Mucosa of gallbladder (tissue), 1 donor: ENCODE results near the gene SLC12A1. TPM values are rescaled to one million over a fixed set of nuclear protein-coding genes. Genes with fewer than 3 reads are reported as not detected.

Experiments
- DNase-seq: peaks from one replicate; pipeline ENCODE4 v3.0.0-alpha.2; 2020; ENCODE audit warnings: low spot score
- total RNA-seq: library from RNA; stranded (reverse); gene quantifications from one replicate; pipeline ENCODE4 v1.2.1, GENCODE V29; 2021
- donor health status: DM: no; HTN: no; CAD: no.

Gene SLC12A1
- not detected for total RNA-seq

DNA sequence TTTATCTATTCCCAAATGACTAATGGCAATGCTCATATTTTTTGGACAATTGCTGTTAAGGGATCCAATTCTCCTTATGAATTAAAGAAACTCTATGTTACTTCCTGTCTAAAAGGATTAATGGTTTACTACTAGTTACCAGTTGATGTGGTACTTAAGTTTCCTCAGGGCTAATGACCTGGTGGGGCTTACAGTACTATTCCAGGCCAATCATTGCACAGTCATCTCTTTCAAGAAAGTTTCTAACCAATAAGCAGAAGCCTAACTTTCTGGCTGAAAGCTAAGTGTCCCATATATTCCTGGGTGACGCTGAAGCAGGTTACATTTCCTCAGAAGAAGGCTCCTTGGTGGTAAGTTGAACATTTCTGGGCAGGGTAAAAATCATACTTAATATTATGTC lies at the start of gene SLC12A1:
Gene SLC12A1 (plus strand): TSS at position 322 of the 400 bp plus-strand sequence. CDS start 1,418 bp downstream, outside the sequence.
- no peak for DNase-seq

DNA sequence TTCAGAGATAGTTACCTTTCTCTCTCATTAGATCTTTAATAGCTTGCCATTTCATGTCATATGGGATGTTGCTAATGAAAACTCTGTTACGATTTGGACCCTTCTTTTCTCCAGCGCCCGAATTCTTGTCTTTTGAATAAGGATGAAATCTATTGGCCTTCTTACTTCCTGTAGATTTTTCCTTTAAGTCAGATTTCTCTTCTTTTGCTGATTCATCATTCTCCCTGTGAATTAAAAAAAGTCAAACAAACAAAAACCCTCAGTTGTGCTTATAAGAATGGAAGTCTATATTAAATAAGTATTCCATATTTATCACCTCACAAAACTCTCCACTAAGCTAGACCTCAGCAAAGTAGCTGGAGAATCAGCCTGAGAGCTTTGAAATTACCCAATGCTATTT lies 37.5 kb upstream of the SLC12A1 start:
- no peak for DNase-seq

GRCh38 chr15:48170981-48171380 lies 35.1 kb upstream of the SLC12A1 start:
- no peak for DNase-seq

DNA sequence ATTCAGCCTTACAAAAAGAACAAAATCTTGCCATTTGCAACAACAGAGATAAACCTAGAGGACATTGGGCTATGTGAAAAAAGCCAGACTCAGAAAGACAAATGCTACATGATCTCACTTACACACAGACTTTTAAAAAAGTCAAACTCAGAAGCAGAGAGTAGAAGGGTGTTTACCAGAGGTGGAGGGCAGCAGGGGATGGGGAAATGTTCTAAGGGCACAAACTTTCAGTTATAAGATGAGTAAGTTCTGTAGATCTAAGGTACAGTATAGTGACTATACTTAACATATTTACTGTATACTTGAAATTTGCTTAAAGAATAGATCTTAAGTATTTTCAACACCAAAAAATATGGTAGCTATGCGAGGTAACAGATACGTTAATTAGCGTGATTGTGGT lies 31.0 kb upstream of the SLC12A1 start:
- DNase-seq = no peak

- DNase-seq = no peak
Measured at GRCh38 chr15:48176112-48176511, 30.0 kb upstream of the SLC12A1 start.

DNA sequence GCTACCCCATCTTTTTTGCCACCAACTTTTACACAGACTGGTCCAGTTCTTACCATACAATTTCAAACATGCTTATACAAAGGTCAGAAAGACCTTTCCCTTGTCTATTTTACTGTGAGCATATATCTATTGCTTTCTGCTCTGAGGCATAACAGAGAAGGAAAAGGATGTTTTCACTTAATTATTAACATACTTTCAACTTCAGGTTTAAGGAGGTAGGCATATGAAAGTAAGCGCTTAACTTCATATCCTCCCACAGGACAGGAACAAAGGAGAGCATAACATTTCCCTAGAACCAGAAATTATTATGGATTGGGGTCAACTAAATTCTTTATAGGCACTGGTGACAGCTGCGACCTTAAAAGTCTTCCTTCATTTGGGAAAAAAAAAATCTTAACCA lies 29.1 kb upstream of the SLC12A1 start:
- DNase-seq = no peak

DNA sequence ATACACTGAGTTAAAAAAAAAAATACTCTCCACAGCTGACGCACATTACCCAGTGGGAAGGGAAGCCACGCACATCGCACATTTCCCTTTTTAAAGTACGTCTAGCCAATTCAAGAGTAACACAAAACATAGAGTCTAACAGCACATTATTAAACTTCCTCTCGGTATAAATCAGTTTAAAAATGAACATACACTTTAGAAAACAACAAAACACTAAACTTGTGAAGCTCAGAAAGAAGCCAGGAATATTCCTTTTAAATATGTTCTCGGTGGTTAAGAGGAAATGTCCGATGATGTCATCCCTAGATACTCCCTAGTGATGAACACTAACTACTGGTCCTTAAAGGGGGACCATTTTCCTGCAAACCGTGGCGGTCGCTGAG lies 28.7 kb upstream of the SLC12A1 start:
- DNase-seq = no peak

DNA sequence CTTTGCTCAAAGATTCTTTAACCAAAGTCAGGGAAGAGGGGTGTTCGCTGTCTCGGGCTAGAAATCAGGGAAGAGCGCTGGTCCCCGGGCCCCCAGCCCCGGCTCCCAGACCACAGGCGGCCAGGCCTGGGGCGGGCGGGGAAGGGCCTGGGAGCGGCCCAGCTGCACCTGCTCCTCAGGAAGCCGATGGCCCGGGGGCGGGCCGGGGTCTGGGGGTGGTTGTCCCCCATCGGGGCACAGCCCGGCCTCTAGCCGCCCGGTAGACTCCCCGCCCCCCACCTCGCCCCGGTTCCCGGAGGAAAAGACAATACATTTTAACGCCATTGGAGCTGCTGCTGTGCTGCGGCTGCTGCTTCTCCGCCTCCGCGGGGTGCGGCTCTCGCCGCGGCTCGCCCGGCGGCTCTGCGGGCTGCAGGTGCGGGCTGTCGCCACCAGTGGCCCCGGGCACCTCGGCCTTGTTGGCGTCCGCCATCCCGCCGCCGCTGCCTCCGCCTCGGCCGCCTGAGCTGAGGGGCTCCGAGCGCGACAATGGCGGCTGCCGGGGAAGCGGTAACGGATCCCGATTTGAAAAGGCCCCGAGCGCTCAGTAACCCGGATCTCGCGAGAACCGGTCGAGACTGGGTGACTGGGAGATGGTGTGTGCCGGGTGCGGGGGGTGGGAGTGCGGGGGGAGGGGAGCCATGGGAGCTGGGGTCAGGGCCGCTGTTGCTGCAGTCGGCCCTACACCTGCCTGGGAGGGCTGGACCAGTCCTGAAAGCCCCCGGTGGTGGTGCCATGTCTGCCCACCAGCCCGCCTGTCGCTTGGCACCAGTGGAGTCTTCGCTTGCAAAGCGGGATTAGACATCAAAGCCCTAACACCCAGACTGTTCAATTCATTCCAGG lies 28.1 kb upstream of the SLC12A1 start, which contains the start of gene MYEF2:
Gene MYEF2 (minus strand): TSS at position 530 of the 882 bp plus-strand sequence. CDS start 58 bp downstream, at position 472.
- peak; percentile 66 for DNase-seq

- DNase-seq = no peak
Measured at GRCh38 chr15:48178648-48178931, 27.5 kb upstream of the SLC12A1 start.

- DNase-seq = no peak
Measured at GRCh38 chr15:48182749-48183148, 23.4 kb upstream of the SLC12A1 start.

DNA sequence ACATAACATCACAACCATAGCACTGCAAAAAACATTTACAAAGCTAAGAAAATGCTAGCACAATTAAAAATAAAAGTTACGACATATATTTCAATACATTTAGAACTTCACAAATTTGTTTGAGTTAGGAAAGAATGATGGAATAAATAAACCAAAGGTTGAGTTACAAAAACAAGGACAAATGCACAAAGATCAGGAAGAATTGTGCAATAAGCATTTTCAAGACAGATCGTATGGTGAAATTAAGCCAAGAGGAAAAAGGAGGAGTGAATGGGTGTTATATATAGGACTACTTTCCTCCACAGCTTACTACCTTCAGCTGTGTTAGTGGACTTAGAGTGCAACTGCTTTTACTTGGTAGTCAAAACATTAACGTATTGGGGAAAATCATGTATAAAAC lies 20.6 kb upstream of the SLC12A1 start:
- DNase-seq = no peak

GRCh38 chr15:48186271-48186670 lies 19.8 kb upstream of the SLC12A1 start:
- no peak for DNase-seq

DNA sequence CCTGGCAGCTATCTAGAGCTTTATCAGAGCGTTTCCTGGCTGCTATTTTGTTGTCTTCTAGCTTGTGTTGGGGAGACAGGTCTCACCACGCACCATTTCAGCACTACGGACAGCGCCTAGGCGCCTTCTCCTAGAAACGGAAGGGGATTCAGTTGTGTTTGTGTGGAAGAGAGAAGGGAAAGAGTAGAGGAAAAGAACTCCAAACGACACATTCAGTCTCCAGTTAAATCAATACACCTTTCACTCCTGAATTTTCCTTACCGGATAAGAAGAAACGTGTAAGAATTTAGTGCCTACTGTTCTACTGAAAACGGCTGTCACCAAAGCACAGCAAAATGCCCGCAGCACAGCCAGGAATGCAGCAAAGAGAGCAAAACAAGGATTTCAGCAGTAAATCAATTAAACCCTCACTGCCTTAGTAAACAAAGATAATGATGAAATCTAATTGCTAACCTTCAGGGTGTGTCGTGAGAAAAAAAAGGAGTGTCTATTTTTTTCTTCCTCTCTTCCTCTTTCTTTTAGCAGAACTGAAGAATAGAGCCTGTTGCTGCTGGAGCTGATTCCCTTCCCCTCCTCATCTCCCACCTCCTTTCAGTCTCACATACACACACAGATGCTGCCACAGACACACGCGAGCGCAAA lies 15.0 kb upstream of the SLC12A1 start:
- peak; percentile 76 for DNase-seq

DNA sequence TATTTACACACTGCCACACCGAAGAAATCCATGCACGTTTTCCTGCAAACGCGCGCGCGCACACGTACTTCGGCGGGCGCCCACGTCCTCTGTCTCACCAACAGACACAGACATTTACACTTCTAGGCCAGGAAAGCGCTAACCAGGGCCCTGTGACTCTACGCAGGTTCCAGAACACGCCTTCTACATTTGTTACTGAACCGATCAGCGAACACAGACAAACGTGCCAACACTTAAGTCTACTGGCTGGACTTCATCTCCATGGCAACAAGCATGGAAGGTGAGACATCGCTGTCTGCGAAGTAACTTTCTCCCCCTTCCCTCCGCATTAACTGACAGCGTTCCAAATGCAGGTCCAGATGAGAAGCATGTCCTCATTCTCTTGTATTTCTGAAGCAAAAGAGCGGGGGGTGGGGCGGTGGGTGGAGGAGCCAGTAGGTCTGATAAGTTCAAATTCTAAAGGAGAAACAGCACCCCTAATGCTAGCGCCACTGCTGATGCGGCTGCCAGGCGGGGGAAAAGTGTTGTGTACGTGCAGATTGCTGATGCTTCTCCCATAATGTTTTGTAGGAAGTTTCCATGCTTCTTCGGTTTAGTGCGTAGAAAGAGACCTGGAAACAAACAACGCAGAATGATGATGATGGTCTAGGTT lies 14.4 kb upstream of the SLC12A1 start, which contains the start of gene CTXN2:
Gene CTXN2 (plus strand): TSS at position 92 of the 652 bp plus-strand sequence. CDS start 9,636 bp downstream, outside the sequence.
- no peak for DNase-seq

- DNase-seq = no peak
Measured at GRCh38 chr15:48202068-48202467, 4.0 kb upstream of the SLC12A1 start.

GRCh38 chr15:48221261-48221660 lies 15.2 kb downstream of the SLC12A1 start:
- no peak for DNase-seq

- DNase-seq = no peak
Measured at GRCh38 chr15:48221885-48222284, 15.8 kb downstream of the SLC12A1 start.

DNA sequence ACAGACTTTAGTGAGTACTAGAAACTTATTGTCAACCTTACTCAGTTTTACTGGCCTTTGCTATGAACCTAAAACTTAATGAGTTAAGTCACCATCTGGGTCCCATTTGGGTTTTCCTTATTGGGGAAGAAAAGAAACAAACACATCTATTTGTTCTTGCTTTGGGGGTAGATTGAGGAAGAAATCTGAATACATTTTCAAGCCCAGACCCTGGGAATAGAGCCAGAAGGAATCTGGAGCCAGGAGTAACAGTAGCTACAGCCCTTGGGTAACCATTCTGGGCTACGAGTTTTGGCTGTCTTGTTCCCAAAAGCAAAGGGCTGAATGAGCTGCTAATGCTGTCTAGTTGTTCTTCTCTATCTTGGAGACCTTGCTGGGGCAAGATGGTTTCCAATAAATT lies 16.5 kb downstream of the SLC12A1 start:
- no peak for DNase-seq

DNA sequence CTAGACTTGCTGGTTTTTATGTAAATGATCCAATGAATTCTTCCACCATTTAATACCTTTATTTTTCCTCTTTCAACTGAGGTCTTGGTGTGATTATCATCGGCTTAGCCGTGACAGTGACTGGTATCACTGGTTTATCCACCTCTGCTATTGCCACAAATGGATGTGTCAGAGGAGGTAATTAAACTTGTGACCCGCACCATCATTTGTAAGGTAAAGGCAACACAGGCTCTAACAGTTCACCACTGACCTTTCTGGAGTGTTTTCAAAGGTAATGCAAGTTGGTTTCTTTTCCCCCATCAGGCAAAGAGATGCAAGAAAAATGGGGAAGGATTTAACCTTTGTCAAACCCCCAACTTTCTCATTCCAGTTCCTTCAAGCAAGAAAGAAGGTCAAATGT lies 19.7 kb downstream of the SLC12A1 start:
- no peak for DNase-seq

- DNase-seq = no peak
Measured at GRCh38 chr15:48230498-48230897, 24.4 kb downstream of the SLC12A1 start.

DNA sequence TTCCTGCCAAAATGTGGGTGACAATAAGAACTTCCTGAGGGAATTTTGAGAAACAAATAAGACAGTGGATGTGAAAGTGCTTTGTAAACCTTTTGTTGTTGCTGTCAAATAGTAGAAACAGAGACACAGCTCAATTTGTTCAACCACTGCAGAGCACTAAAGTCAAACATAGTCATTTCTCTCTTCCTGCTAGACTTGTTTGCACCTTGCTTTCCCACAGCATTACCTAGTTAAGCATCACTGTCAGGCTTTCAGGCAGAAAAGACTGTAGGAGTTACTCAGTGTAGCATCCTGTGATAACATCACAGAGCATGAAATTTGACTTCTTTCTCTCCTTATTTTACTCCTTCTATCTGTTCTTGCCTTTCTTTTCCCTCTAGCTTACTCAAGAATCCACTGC lies 27.1 kb downstream of the SLC12A1 start:
- no peak for DNase-seq

GRCh38 chr15:48239334-48239733 lies 33.2 kb downstream of the SLC12A1 start:
- DNase-seq = no peak

GRCh38 chr15:48242015-48242414 lies 35.9 kb downstream of the SLC12A1 start:
- no peak for DNase-seq
